Keratinocyte (primary cell): ENCODE results near the gene IRX2. TPM values are rescaled to one million over a fixed set of nuclear protein-coding genes. Genes with fewer than 3 reads are reported as not detected.

Source experiments
- DNase-seq: peaks from one replicate; pipeline ENCODE4 v3.0.0-alpha.2; 2011; ENCODE audit warnings: low read depth, missing footprints, low spot score
- FAIRE-seq: peaks from 2 replicates; lab custom pipeline; 2011; peaks lifted over from hg19 to GRCh38; lab: Jason Lieb, UNC
- H2AFZ ChIP-seq: 2 replicates; pipeline ENCODE4 v1.6.0; 2012; ENCODE audit warnings: low read length, control low read depth, inconsistent platforms; ENCODE audit not compliant: control insufficient read depth
- H3K27ac ChIP-seq: 2 replicates; pipeline ENCODE4 v1.5.1; 2011; ENCODE audit warnings: low read length; ENCODE audit not compliant: control insufficient read depth, insufficient read depth
- H3K27me3 ChIP-seq: 3 replicates; pipeline ENCODE4 v1.6.0; 2011; ENCODE audit warnings: low read length; ENCODE audit not compliant: control insufficient read depth, insufficient read depth; ENCODE audit errors: extremely low read depth
- H3K36me3 ChIP-seq, 2 experiments: 2 replicates in 1 of 2; 3 replicates in 1 of 2; pipeline ENCODE4 v1.5.1; 2011; ENCODE audit warnings: low read length in 2 of 2, mild to moderate bottlenecking in 1 of 2; ENCODE audit not compliant: control insufficient read depth in 2 of 2, insufficient read depth in 2 of 2; ENCODE audit errors: extremely low read depth in 1 of 2
- H3K4me1 ChIP-seq: 3 replicates; pipeline ENCODE4 v1.5.1; 2011; ENCODE audit warnings: low read length; ENCODE audit not compliant: control insufficient read depth, insufficient read depth; ENCODE audit errors: extremely low read depth
- H3K4me2 ChIP-seq: 3 replicates; pipeline ENCODE4 v1.6.0; 2011; ENCODE audit warnings: low read depth, low read length; ENCODE audit not compliant: control insufficient read depth, insufficient read depth; ENCODE audit errors: extremely low read depth
- H3K4me3 ChIP-seq, 3 experiments: fragments of 200-600 bp in 1 of 3; sonication (generic) in 1 of 3; 2 replicates in 2 of 3; 3 replicates in 1 of 3; pipeline ENCODE4 v1.5.1; 2011 to 2016; ENCODE audit warnings: low read length in 3 of 3, mild to moderate bottlenecking in 3 of 3, control low read depth in 2 of 3, inconsistent platforms in 1 of 3, low read depth in 1 of 3, mixed read lengths in 1 of 3, mixed run types in 1 of 3, moderate library complexity in 1 of 3; ENCODE audit not compliant: control insufficient read depth in 2 of 3, insufficient read depth in 2 of 3; ENCODE audit errors: extremely low read depth in 1 of 3
- H3K79me2 ChIP-seq: 2 replicates; pipeline ENCODE4 v1.6.0; 2012; ENCODE audit warnings: low read length; ENCODE audit not compliant: control insufficient read depth, insufficient read depth
- H3K9ac ChIP-seq: 3 replicates; pipeline ENCODE4 v1.6.0; 2011; ENCODE audit warnings: low read length; ENCODE audit not compliant: control insufficient read depth, insufficient read depth; ENCODE audit errors: extremely low read depth
- H3K9me1 ChIP-seq: 3 replicates; pipeline ENCODE4 v1.6.0; 2011; ENCODE audit warnings: low read length; ENCODE audit not compliant: control insufficient read depth, insufficient read depth; ENCODE audit errors: extremely low read depth
- H3K9me3 ChIP-seq: 2 replicates; pipeline ENCODE4 v1.5.1; 2012; ENCODE audit warnings: low read depth, low read length; ENCODE audit not compliant: control insufficient read depth
- H4K20me1 ChIP-seq: 3 replicates; pipeline ENCODE4 v1.6.0; 2011; ENCODE audit warnings: low read length; ENCODE audit not compliant: control insufficient read depth, insufficient read depth; ENCODE audit errors: extremely low read depth
- EZH2 ChIP-seq: IDR thresholded peaks from one replicate; pipeline ENCODE4 v1.6.1; 2012; ENCODE audit warnings: inconsistent platforms, mild to moderate bottlenecking, low read length, moderate library complexity
- dilution Hi-C: fragments of 300-500 bp; cut with MboI; formaldehyde crosslinking; loops from one replicate; pipeline ENCODE4 v1.7.0; 2020; ENCODE audit warnings: low sequenced_read_pairs; ENCODE audit not compliant: extremely low pct_ligation_motif_present
- polyA minus RNA-seq, 3 experiments: library from RNA; depleted of rRNA, polyadenylated mRNA; stranded (reverse); fragments of >200 nt; gene quantifications; 1 replicate in 1 of 3; 2 replicates in 1 of 3; 3 replicates in 1 of 3; pipeline ENCODE4 v1.2.3, GENCODE V29; 2011
- polyA plus RNA-seq, 5 experiments: library from polyadenylated mRNA; depleted of rRNA in 3 of 5; stranded (reverse) in 3 of 5; stranded (forward) in 1 of 5; unstranded in 1 of 5; fragments of >200 nt; gene quantifications; 1 replicate in 1 of 5; 2 replicates in 3 of 5; 3 replicates in 1 of 5; pipeline versions ENCODE4 v1.2.1 to v1.2.3, GENCODE V29; 2011 to 2012; ENCODE audit warnings: missing spikeins in 2 of 5, low read depth in 1 of 5, low replicate concordance in 1 of 5
- TF ChIP-seq, protein P1 (sequence below), 3 experiments: IDR thresholded peaks in 1 of 3; conservative IDR thresholded peaks in 1 of 3; optimal IDR thresholded peaks in 1 of 3; 2 replicates in 2 of 3; 3 replicates in 1 of 3; pipeline versions ENCODE3 to v1.5.1; 2011; ENCODE audit warnings: low read length in 3 of 3, mild to moderate bottlenecking in 3 of 3, moderate library complexity in 2 of 3, control low read depth in 1 of 3, inconsistent platforms in 1 of 3; ENCODE audit not compliant: insufficient read depth in 2 of 3; ENCODE audit errors: extremely low read depth in 1 of 3

IRX2 gene
- polyA plus RNA-seq (13.8 to 27.1 TPM (median 23.7 TPM) in 3 replicates), polyA minus RNA-seq (3.7 to 10.1 TPM (median 4.5 TPM) in 3 replicates)
- polyA plus RNA-seq (2011; ENCODE audit: low read depth), result 13.7 TPM
- polyA plus RNA-seq (2011; cell fraction: cytosol; rRNA removed), result 11.5 and 13.5 TPM in 2 replicates
- 32.7 and 36.3 TPM in 2 replicates for polyA plus RNA-seq (2011; cell fraction: nucleus; rRNA removed)
- 18.6 and 19.4 TPM in 2 replicates for polyA plus RNA-seq (2012; ENCODE audit: low replicate concordance)
- polyA minus RNA-seq (2011; cell fraction: cytosol; rRNA and poly(A)+ RNA removed), result 20.5 TPM
- 15.2 and 17.0 TPM in 2 replicates for polyA minus RNA-seq (2011; cell fraction: nucleus; rRNA and poly(A)+ RNA removed)

DNA sequence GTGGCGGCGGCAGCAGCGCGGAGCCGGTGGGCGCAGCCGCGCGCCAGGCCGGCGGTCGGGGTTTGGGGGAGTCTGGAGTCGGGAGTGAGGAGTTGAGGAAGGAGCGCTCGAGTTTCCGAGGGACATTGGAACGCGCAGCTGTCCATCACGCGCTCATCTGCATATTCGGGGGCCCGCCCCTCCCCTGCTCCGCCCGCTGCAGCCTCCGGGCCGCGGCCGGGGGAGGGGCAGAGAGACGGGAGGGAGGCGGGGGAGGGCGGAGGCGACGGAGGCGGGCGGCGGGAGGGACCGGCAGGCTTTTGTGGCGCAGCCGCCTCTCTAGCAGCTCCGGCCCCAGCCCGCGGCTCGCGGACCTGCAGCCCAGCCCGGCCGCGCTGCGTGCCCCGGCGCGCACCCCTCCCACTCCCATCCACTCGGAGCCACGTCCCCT is at the start of gene IRX2:
IRX2 (minus strand) TSS at position 86 of the 430 bp plus-strand sequence. CDS start 264 bp downstream, outside the sequence.
- H2AFZ ChIP-seq, result peak within 1 kb of the TSS; percentile 80
- H3K79me2 ChIP-seq, result peaks cover 45% of the 10 kb centered on the region
- H3K9me1 ChIP-seq, result no peaks in the 10 kb centered on the region
- H3K9ac ChIP-seq, result peak within 1 kb of the TSS; percentile 92
- peak within 1 kb of the TSS; percentile 70 to 84 (median 76) for H3K4me3 ChIP-seq
- DNase-seq (no peak), FAIRE-seq (no peak)
- H3K4me1 ChIP-seq, result peaks cover 14% of the 10 kb centered on the region
- TF ChIP-seq, protein P1, sequence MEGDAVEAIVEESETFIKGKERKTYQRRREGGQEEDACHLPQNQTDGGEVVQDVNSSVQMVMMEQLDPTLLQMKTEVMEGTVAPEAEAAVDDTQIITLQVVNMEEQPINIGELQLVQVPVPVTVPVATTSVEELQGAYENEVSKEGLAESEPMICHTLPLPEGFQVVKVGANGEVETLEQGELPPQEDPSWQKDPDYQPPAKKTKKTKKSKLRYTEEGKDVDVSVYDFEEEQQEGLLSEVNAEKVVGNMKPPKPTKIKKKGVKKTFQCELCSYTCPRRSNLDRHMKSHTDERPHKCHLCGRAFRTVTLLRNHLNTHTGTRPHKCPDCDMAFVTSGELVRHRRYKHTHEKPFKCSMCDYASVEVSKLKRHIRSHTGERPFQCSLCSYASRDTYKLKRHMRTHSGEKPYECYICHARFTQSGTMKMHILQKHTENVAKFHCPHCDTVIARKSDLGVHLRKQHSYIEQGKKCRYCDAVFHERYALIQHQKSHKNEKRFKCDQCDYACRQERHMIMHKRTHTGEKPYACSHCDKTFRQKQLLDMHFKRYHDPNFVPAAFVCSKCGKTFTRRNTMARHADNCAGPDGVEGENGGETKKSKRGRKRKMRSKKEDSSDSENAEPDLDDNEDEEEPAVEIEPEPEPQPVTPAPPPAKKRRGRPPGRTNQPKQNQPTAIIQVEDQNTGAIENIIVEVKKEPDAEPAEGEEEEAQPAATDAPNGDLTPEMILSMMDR (optimal IDR thresholded peaks at IDR 0.05 in 1 of 3, IDR thresholded peaks at IDR 0.05 in 1 of 3, conservative IDR thresholded peaks at IDR 0.05 in 1 of 3; ENCODE audit: extremely low read depth in 1 of 3, insufficient read depth in 2 of 3, low read length in 3 of 3), result no peak
- TF ChIP-seq EZH2, result no peak
- peak within 1 kb of the TSS; percentile 83 for H3K27ac ChIP-seq
- H4K20me1 ChIP-seq, result peaks cover 4% of the 10 kb centered on the region
- dilution Hi-C loops, result no loop called here
- peaks cover 1 to 17% of the 10 kb centered on the region in 2 experiments for H3K36me3 ChIP-seq
- peak within 1 kb of the TSS; percentile 85 for H3K4me2 ChIP-seq
- H3K27me3 ChIP-seq, result peaks cover under 1% of the 10 kb centered on the region
- no peaks in the 10 kb centered on the region for H3K9me3 ChIP-seq

DNA sequence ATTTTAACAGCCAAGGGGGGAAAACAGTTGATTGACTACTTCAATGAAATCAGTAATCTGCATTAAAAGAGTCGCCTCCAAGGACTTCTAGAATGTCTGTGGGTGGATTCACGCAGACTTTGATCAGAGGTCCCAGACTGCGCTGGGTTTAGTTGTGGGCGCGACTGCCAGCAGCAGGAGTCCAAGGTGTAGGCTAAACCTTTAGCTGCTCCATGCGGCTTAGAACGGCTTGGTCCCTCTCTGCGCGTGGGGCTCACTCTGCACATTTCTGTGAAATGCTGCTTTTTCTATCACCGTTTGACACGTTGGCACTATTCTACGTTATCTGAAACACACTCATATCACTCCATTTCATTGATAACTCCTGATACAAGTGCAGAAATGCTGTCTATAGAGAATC is 48.6 kb upstream of the IRX2 start:
- DNase-seq, result no peak
- H2AFZ ChIP-seq, result no peak overlapping the region
- no peaks in the 10 kb centered on the region for H4K20me1 ChIP-seq
- H3K9me1 ChIP-seq, result no peaks in the 10 kb centered on the region
- no peaks in the 10 kb centered on the region for H3K9me3 ChIP-seq
- no peaks in the 10 kb centered on the region for H3K4me1 ChIP-seq
- dilution Hi-C loops, result no loop called here
- H3K27me3 ChIP-seq, result no peaks in the 10 kb centered on the region
- no peaks in the 10 kb centered on the region for H3K36me3 ChIP-seq
- no peak for FAIRE-seq
- H3K4me3 ChIP-seq, result no peak overlapping the region
- H3K9ac ChIP-seq, result no peak overlapping the region
- H3K4me2 ChIP-seq, result no peak overlapping the region
- H3K27ac ChIP-seq, result no peak overlapping the region
- H3K79me2 ChIP-seq, result no peaks in the 10 kb centered on the region
- TF ChIP-seq, protein P1 (optimal IDR thresholded peaks at IDR 0.05 in 1 of 3, IDR thresholded peaks at IDR 0.05 in 1 of 3, conservative IDR thresholded peaks at IDR 0.05 in 1 of 3; ENCODE audit: extremely low read depth in 1 of 3, insufficient read depth in 2 of 3, low read length in 3 of 3), result no peak
- TF ChIP-seq EZH2, result no peak
